GM23248 (cell line): ENCODE results near the gene PDE4B. TPM values are rescaled to one million over a fixed set of nuclear protein-coding genes. Genes with fewer than 3 reads are reported as not detected.
A peak's percentile ranks its signal among the peaks of the same experiment; 100 is the strongest.

Source experiments
- DNase-seq: peaks from one replicate; pipeline ENCODE4 v3.0.0-alpha.2; 2015
- H2AFZ ChIP-seq: fragments of 200-600 bp; sonication (generic); 2 replicates; pipeline ENCODE4 v1.6.1; 2016; ENCODE audit warnings: antibody characterized with exemption
- H3F3A ChIP-seq: fragments of 200-600 bp; sonication (generic); 2 replicates; pipeline ENCODE4 v1.6.1; 2016; ENCODE audit warnings: mild to moderate bottlenecking, antibody characterized with exemption, mixed run types; ENCODE audit not compliant: insufficient read depth
- H3K27ac ChIP-seq: fragments of 200-600 bp; sonication (generic); 2 replicates; pipeline ENCODE4 v1.5.1; 2016; ENCODE audit warnings: mild to moderate bottlenecking
- H3K27me3 ChIP-seq: fragments of 200-600 bp; sonication (generic); replicated peaks from 2 replicates; pipeline ENCODE4 v1.6.1; 2016; ENCODE audit warnings: mild to moderate bottlenecking; ENCODE audit not compliant: insufficient read depth
- H3K36me3 ChIP-seq: fragments of 200-600 bp; sonication (generic); 2 replicates; pipeline ENCODE4 v1.6.1; 2016; ENCODE audit warnings: low read depth, mild to moderate bottlenecking
- H3K4me1 ChIP-seq: fragments of 200-600 bp; sonication (generic); 2 replicates; pipeline ENCODE4 v1.6.1; 2016; ENCODE audit warnings: mild to moderate bottlenecking; ENCODE audit not compliant: insufficient read depth
- H3K4me2 ChIP-seq: fragments of 200-600 bp; sonication (generic); one replicate; pipeline ENCODE4 v1.6.1; 2016; ENCODE audit warnings: mild to moderate bottlenecking; ENCODE audit not compliant: unreplicated experiment
- H3K4me3 ChIP-seq: fragments of 200-600 bp; sonication (generic); 2 replicates; pipeline ENCODE4 v1.5.1; 2016; ENCODE audit warnings: mild to moderate bottlenecking
- H3K79me2 ChIP-seq: fragments of 200-600 bp; sonication (generic); 2 replicates; pipeline ENCODE4 v1.6.1; 2016; ENCODE audit warnings: mild to moderate bottlenecking; ENCODE audit not compliant: insufficient read depth
- H3K9ac ChIP-seq: fragments of 200-600 bp; sonication (generic); 2 replicates; pipeline ENCODE4 v1.6.1; 2016; ENCODE audit warnings: mild to moderate bottlenecking
- H3K9me2 ChIP-seq: fragments of 200-600 bp; sonication (generic); 2 replicates; pipeline ENCODE4 v1.6.1; 2016; ENCODE audit warnings: mixed run types, mild to moderate bottlenecking, moderate library complexity; ENCODE audit not compliant: insufficient read depth
- H3K9me3 ChIP-seq: fragments of 200-600 bp; sonication (generic); one replicate; pipeline ENCODE4 v1.6.1; 2017; ENCODE audit warnings: low read depth
- H4K20me1 ChIP-seq: fragments of 200-600 bp; sonication (generic); 2 replicates; pipeline ENCODE4 v1.6.0; 2016; ENCODE audit not compliant: insufficient read depth
- EZH2 ChIP-seq: fragments of 200-600 bp; sonication (generic); IDR thresholded peaks from 2 replicates; pipeline ENCODE4 v1.6.1; 2018; ENCODE audit warnings: antibody characterized with exemption, mild to moderate bottlenecking; ENCODE audit not compliant: insufficient read depth, poor library complexity, severe bottlenecking
- EZH2phosphoT487 ChIP-seq: fragments of 200-600 bp; sonication (generic); IDR thresholded peaks from 2 replicates; pipeline ENCODE4 v1.6.1; 2018; ENCODE audit warnings: antibody characterized with exemption, moderate library complexity, mild to moderate bottlenecking, low read depth; ENCODE audit not compliant: insufficient read depth
- WGBS, 2 experiments: methylation state at CpG; one replicate each; pipeline ENCODE4 v1.1.6; 2015 to 2017; ENCODE audit warnings: low lambda C conversion rate in 2 of 2, low coverage in 1 of 2; ENCODE audit errors: missing lambda C conversion rate in 2 of 2; 5-methylcytosine and 5-hydroxymethylcytosine counted together
- in situ Hi-C: fragments of 300-500 bp; cut with MboI; formaldehyde crosslinking; loops from 2 replicates; pipeline ENCODE4 v1.15.0; 2020
- polyA plus RNA-seq: library from polyadenylated mRNA; unstranded; fragments of >200 nt; fragmentation: Nextera tagmentation; extraction: Ambion mirVana; gene quantifications from 2 replicates; pipeline ENCODE4 v1.2.1, GENCODE V29; 2016
- total RNA-seq: library from RNA; depleted of rRNA; stranded (reverse); fragments of >200 nt; shearing (Covaris generic); gene quantifications from 2 replicates; pipeline ENCODE4 v1.2.3, GENCODE V29; 2014

PDE4B gene
- total and polyA plus RNA-seq, 2 experiments from 2014 or later = 19.9 to 36.2 TPM

GRCh38 chr1:65765631-65766030 is 27.1 kb upstream of the PDE4B start:
- Histone ChIP-seq H3K4me3 (no peak overlapping the region), H3K9me2 (no peaks in the 10 kb centered on the region), H2AFZ (no peak overlapping the region), H3K36me3 (no peaks in the 10 kb centered on the region), H3K9me3 (no peaks in the 10 kb centered on the region), H3K27me3 (no peaks in the 10 kb centered on the region), H3K4me2 (no peak overlapping the region), H3K79me2 (no peaks in the 10 kb centered on the region), H3K27ac (no peak overlapping the region), H4K20me1 (no peaks in the 10 kb centered on the region), H3F3A (peaks cover 31% of the 10 kb centered on the region), H3K9ac (no peak overlapping the region), H3K4me1 (peaks cover 22% of the 10 kb centered on the region)
- DNase-seq = no peak
- in situ Hi-C loops = no loop called here
- WGBS, 2 experiments = 39 to 49% methylated on average over 4 of the region's 4 CpGs
- TF ChIP-seq EZH2phosphoT487 = no peak
- no peak for TF ChIP-seq EZH2

- no peak overlapping the region for H3K27ac ChIP-seq
- TF ChIP-seq EZH2phosphoT487 = no peak
- no peak for TF ChIP-seq EZH2
- H4K20me1 ChIP-seq = no peaks in the 10 kb centered on the region
- H3K36me3 ChIP-seq = no peaks in the 10 kb centered on the region
- peaks cover 14% of the 10 kb centered on the region; the same call in 1 of the 2 replicates for H3F3A ChIP-seq
- no peaks in the 10 kb centered on the region for H3K79me2 ChIP-seq
- H3K9ac ChIP-seq = no peak overlapping the region
- in situ Hi-C loops = no loop called here
- no peaks in the 10 kb centered on the region for H3K9me3 ChIP-seq
- H3K4me1 ChIP-seq = peaks cover 23% of the 10 kb centered on the region
- no peaks in the 10 kb centered on the region for H3K27me3 ChIP-seq
- DNase-seq = peak; percentile 52
- no peak overlapping the region for H3K4me2 ChIP-seq
- H3K4me3 ChIP-seq = no peak overlapping the region
- H3K9me2 ChIP-seq = no peaks in the 10 kb centered on the region
- no peak overlapping the region for H2AFZ ChIP-seq
- WGBS, 2 experiments = 42 to 48% methylated on average over 2 of the region's 2 CpGs
These were observed 23.1 kb upstream of the PDE4B start for GRCh38 chr1:65769636-65770035.

GRCh38 chr1:65772607-65773006 is 20.1 kb upstream of the PDE4B start:
- Histone ChIP-seq H2AFZ (no peak overlapping the region), H3K4me3 (no peak overlapping the region), H3F3A (peaks cover 14% of the 10 kb centered on the region; the same call in 1 of the 2 replicates), H3K79me2 (no peaks in the 10 kb centered on the region), H3K27me3 (no peaks in the 10 kb centered on the region), H3K4me1 (peaks cover 23% of the 10 kb centered on the region), H3K9ac (no peak overlapping the region), H3K27ac (no peak overlapping the region), H3K4me2 (no peak overlapping the region), H3K36me3 (no peaks in the 10 kb centered on the region), H3K9me2 (no peaks in the 10 kb centered on the region), H4K20me1 (no peaks in the 10 kb centered on the region), H3K9me3 (no peaks in the 10 kb centered on the region)
- WGBS, 2 experiments = 17 to 22% methylated on average over 2 of the region's 2 CpGs
- no peak for DNase-seq
- in situ Hi-C loops = no loop called here
- TF ChIP-seq EZH2phosphoT487 = no peak
- no peak for TF ChIP-seq EZH2

GRCh38 chr1:65773391-65774123 is 19.1 kb upstream of the PDE4B start:
- H3K36me3 ChIP-seq = no peaks in the 10 kb centered on the region
- no peaks in the 10 kb centered on the region for H3K27me3 ChIP-seq
- 25 to 31% methylated on average over 4 of the region's 4 CpGs for WGBS, 2 experiments
- peak overlapping the region; percentile 4 for H3K4me2 ChIP-seq
- H3K4me3 ChIP-seq = no peak overlapping the region
- H3K9ac ChIP-seq = no peak overlapping the region
- H3F3A ChIP-seq = peaks cover 14% of the 10 kb centered on the region; the same call in 1 of the 2 replicates
- H3K4me1 ChIP-seq = peaks cover 23% of the 10 kb centered on the region
- 0 out of 2 replicates have a peak overlapping the region, but pooled peaks have one; percentile 6 for H2AFZ ChIP-seq
- H3K9me3 ChIP-seq = no peaks in the 10 kb centered on the region
- no peaks in the 10 kb centered on the region for H4K20me1 ChIP-seq
- H3K9me2 ChIP-seq = no peaks in the 10 kb centered on the region
- in situ Hi-C loops = no loop called here
- peak; percentile 52 for DNase-seq
- TF ChIP-seq EZH2 = no peak
- TF ChIP-seq EZH2phosphoT487 = no peak
- H3K79me2 ChIP-seq = no peaks in the 10 kb centered on the region
- peak overlapping the region; percentile 2; the same call in 1 of the 2 replicates for H3K27ac ChIP-seq
